Measurements from ENCODE around the gene USP31. TPM values are rescaled to one million over a fixed set of nuclear protein-coding genes. Genes with fewer than 3 reads are reported as not detected.

The USP31 gene
- total RNA-seq, 1 experiment from 2014 or later: 11.3 TPM

- POLR2A ChIA-PET: no interaction called here
- no peaks in the 10 kb centered on the region for H3K9me3 ChIP-seq
- no peaks in the 10 kb centered on the region for H3K27me3 ChIP-seq (replicated peaks; ENCODE audit: control insufficient read depth, insufficient read depth, low read length)
- DNase-seq: no peak
- H3K4me3 Mint-ChIP-seq (ENCODE audit: unreplicated experiment): no peak overlapping the region
- H3K27me3 Mint-ChIP-seq (ENCODE audit: insufficient read depth, unreplicated experiment): no peaks in the 10 kb centered on the region
- no peaks in the 10 kb centered on the region for H3K4me1 Mint-ChIP-seq (ENCODE audit: low read depth, unreplicated experiment)
- TF ChIP-seq CTCF (IDR thresholded peaks at IDR 0.05; ENCODE audit: insufficient read depth in 1 of 2, low read depth in 1 of 2, low read length in 1 of 2, severe bottlenecking in 1 of 2, unreplicated experiment in 1 of 2): no peak
- BruUV-seq (replicated peaks): no TSS peak
- no peaks in the 10 kb centered on the region for H3K4me1 ChIP-seq
- CTCF ChIA-PET: no interaction called here
- H3K4me3 ChIP-seq (ENCODE audit: low read depth, low read length): no peak overlapping the region
- intact Hi-C loops (cut with micrococcal nuclease; ENCODE audit: unreplicated experiment): no loop called here
- H3K27ac Mint-ChIP-seq (ENCODE audit: unreplicated experiment): no peak overlapping the region
- no peaks in the 10 kb centered on the region for H3K9me3 Mint-ChIP-seq (ENCODE audit: unreplicated experiment)
- no peaks in the 10 kb centered on the region; the same call in 1 of the 2 replicates for H3K36me3 ChIP-seq (ENCODE audit: control insufficient read depth, insufficient read depth, low read length)
- H3K36me3 Mint-ChIP-seq (ENCODE audit: insufficient read depth, unreplicated experiment): peaks cover 22% of the 10 kb centered on the region
Observed at GRCh38 chr16:23072084-23072599, 77.1 kb downstream of the USP31 start.

- Mint-ChIP-seq H3K4me1 (ENCODE audit: low read depth, unreplicated experiment) (no peaks in the 10 kb centered on the region), H3K27ac (ENCODE audit: unreplicated experiment) (no peak overlapping the region), H3K36me3 (ENCODE audit: insufficient read depth, unreplicated experiment) (peaks cover 18% of the 10 kb centered on the region), H3K4me3 (ENCODE audit: unreplicated experiment) (no peak overlapping the region), H3K9me3 (ENCODE audit: unreplicated experiment) (no peaks in the 10 kb centered on the region), H3K27me3 (ENCODE audit: insufficient read depth, unreplicated experiment) (no peaks in the 10 kb centered on the region)
- H3K36me3 ChIP-seq (ENCODE audit: control insufficient read depth, insufficient read depth, low read length): no peaks in the 10 kb centered on the region; the same call in 1 of the 2 replicates
- H3K27me3 ChIP-seq (replicated peaks; ENCODE audit: control insufficient read depth, insufficient read depth, low read length): no peaks in the 10 kb centered on the region
- no peak overlapping the region for H3K4me3 ChIP-seq (ENCODE audit: low read depth, low read length)
- no peak for TF ChIP-seq CTCF (IDR thresholded peaks at IDR 0.05; ENCODE audit: insufficient read depth in 1 of 2, low read depth in 1 of 2, low read length in 1 of 2, severe bottlenecking in 1 of 2, unreplicated experiment in 1 of 2)
- intact Hi-C loops (cut with micrococcal nuclease; ENCODE audit: unreplicated experiment): no loop called here
- H3K9me3 ChIP-seq: no peaks in the 10 kb centered on the region
- no peaks in the 10 kb centered on the region for H3K4me1 ChIP-seq
- ChIA-PET CTCF (no interaction called here), POLR2A (no interaction called here)
- no peak for DNase-seq
- BruUV-seq (replicated peaks): no TSS peak
Observed at GRCh38 chr16:23071196-23072083, 77.8 kb downstream of the USP31 start.

GRCh38 chr16:23069844-23070243 lies 79.4 kb downstream of the USP31 start:
- H3K4me3 ChIP-seq (ENCODE audit: low read depth, low read length): no peak overlapping the region
- Mint-ChIP-seq H3K27ac (ENCODE audit: unreplicated experiment) (no peak overlapping the region), H3K4me1 (ENCODE audit: low read depth, unreplicated experiment) (no peaks in the 10 kb centered on the region), H3K9me3 (ENCODE audit: unreplicated experiment) (no peaks in the 10 kb centered on the region), H3K27me3 (ENCODE audit: insufficient read depth, unreplicated experiment) (no peaks in the 10 kb centered on the region), H3K4me3 (ENCODE audit: unreplicated experiment) (no peak overlapping the region), H3K36me3 (ENCODE audit: insufficient read depth, unreplicated experiment) (peaks cover 17% of the 10 kb centered on the region)
- BruUV-seq (replicated peaks): no TSS peak
- H3K36me3 ChIP-seq (ENCODE audit: control insufficient read depth, insufficient read depth, low read length): no peaks in the 10 kb centered on the region; the same call in 1 of the 2 replicates
- POLR2A ChIA-PET: no interaction called here
- H3K27me3 ChIP-seq (replicated peaks; ENCODE audit: control insufficient read depth, insufficient read depth, low read length): no peaks in the 10 kb centered on the region
- DNase-seq: no peak
- H3K4me1 ChIP-seq: no peaks in the 10 kb centered on the region
- intact Hi-C loops (cut with micrococcal nuclease; ENCODE audit: unreplicated experiment): loop anchor here (10.0 kb wide), 1 partner anchor 365 kb away; no protein-coding TSS in a partner anchor
- H3K9me3 ChIP-seq: no peaks in the 10 kb centered on the region
- TF ChIP-seq CTCF (IDR thresholded peaks at IDR 0.05; ENCODE audit: insufficient read depth in 1 of 2, low read depth in 1 of 2, low read length in 1 of 2, severe bottlenecking in 1 of 2, unreplicated experiment in 1 of 2): no peak
- CTCF ChIA-PET: no interaction called here
